K562 (cell line): ENCODE results near the gene PTGES3. TPM values are rescaled to one million over a fixed set of nuclear protein-coding genes. Genes with fewer than 3 reads are reported as not detected.

Experiments used
- ARID1B ChIP-seq: fragments of 450-650 bp; IDR thresholded peaks from 2 replicates; pipeline ENCODE4 v1.6.1; 2016; ENCODE audit warnings: antibody characterized with exemption, mild to moderate bottlenecking, inconsistent platforms
- CBX2 ChIP-seq: fragments of 200-600 bp; sonication (generic); IDR thresholded peaks from one replicate; pipeline ENCODE4 v1.6.1; 2012; ENCODE audit warnings: mild to moderate bottlenecking, low read length, inconsistent platforms; ENCODE audit not compliant: insufficient read depth, poor library complexity, severe bottlenecking
- EWSR1 ChIP-seq: fragments of 450-650 bp; IDR thresholded peaks from 2 replicates; pipeline ENCODE4 v1.6.1; 2018; ENCODE audit warnings: borderline replicate concordance, mild to moderate bottlenecking, low read depth, moderate library complexity; ENCODE audit not compliant: partially characterized antibody
- HNRNPUL1 ChIP-seq: fragments of 200-400 bp; formaldehyde crosslinking; IDR thresholded peaks from 2 replicates; pipeline ENCODE4 v1.6.1; 2017; ENCODE audit warnings: low read length
- MAZ ChIP-seq, 2 experiments: fragments of 450-650 bp in 1 of 2; sonication (generic) in 1 of 2; formaldehyde crosslinking; IDR thresholded peaks in 1 of 2; conservative IDR thresholded peaks in 1 of 2; 2 replicates each; pipeline versions ENCODE4 v1.4.0 to v1.5.0; 2020; ENCODE audit warnings: mild to moderate bottlenecking in 1 of 2, missing genetic modification reagents in 1 of 2
- NFE2L1 ChIP-seq: fragments of 450-650 bp; IDR thresholded peaks from 2 replicates; pipeline ENCODE4 v1.6.1; 2016; ENCODE audit warnings: missing genetic modification characterization, low read depth, mild to moderate bottlenecking, missing compliant biosample characterization, moderate library complexity, borderline replicate concordance
- PHF8 ChIP-seq: fragments of 200-600 bp; sonication (generic); IDR thresholded peaks from 2 replicates; pipeline ENCODE4 v1.6.1; 2012; ENCODE audit warnings: mixed run types, mild to moderate bottlenecking, inconsistent platforms, low read length, moderate library complexity, borderline replicate concordance
- RBBP5 ChIP-seq: fragments of 200-600 bp; sonication (generic); IDR thresholded peaks from 2 replicates; pipeline ENCODE4 v1.6.1; 2012; ENCODE audit warnings: borderline replicate concordance, mild to moderate bottlenecking, low read length, control low read depth, inconsistent platforms; ENCODE audit not compliant: insufficient read depth, poor library complexity, severe bottlenecking
- RHOXF2B ChIP-seq: fragments of 250-450 bp; sonication (Bioruptor Pico); conservative IDR thresholded peaks from 2 replicates; pipeline ENCODE4 v1.5.1; 2021
- ZBTB8A ChIP-seq: fragments of 450-650 bp; IDR thresholded peaks from 2 replicates; pipeline ENCODE4 v1.6.1; 2018; ENCODE audit warnings: mild to moderate bottlenecking, moderate library complexity; ENCODE audit not compliant: partially characterized antibody
- ZFPM2 ChIP-seq: fragments of 250-450 bp; sonication (Bioruptor Pico); IDR thresholded peaks from 2 replicates; pipeline ENCODE4 v1.5.1; 2022; ENCODE audit warnings: mild to moderate bottlenecking
- ZNF282 ChIP-seq: sonication (generic); formaldehyde crosslinking; IDR thresholded peaks from 2 replicates; pipeline ENCODE4 v1.8.1; 2023; ENCODE audit warnings: missing genetic modification reagents
- ZNF408 ChIP-seq: fragments of 250-450 bp; sonication (Bioruptor Pico); IDR thresholded peaks from 2 replicates; pipeline ENCODE4 v1.4.0; 2020; ENCODE audit warnings: low read depth, mild to moderate bottlenecking, moderate library complexity
- ZNF668 ChIP-seq: fragments of 250-450 bp; sonication (Bioruptor Pico); IDR thresholded peaks from 2 replicates; pipeline ENCODE4 v1.8.0; 2022; ENCODE audit warnings: mild to moderate bottlenecking, inconsistent platforms
- polyA plus RNA-seq, 8 experiments: library from polyadenylated mRNA; depleted of rRNA in 4 of 8; stranded (reverse) in 5 of 8; unstranded in 3 of 8; fragments of >200 nt; fragmentation: Nextera tagmentation in 2 of 8; fragmentation: Illumina TruSeq in 1 of 8; extraction: Ambion mirVana in 2 of 8; extraction: Trizol in 1 of 8; gene quantifications; 2 replicates each; pipeline versions ENCODE4 v1.2.1 to v1.2.3, GENCODE V29; 2011 to 2014; ENCODE audit warnings: inconsistent platforms in 1 of 8, missing spikeins in 1 of 8
- total RNA-seq, 7 experiments: library from RNA; depleted of rRNA in 6 of 7; stranded (reverse); fragments of >200 nt in 6 of 7; fragmentation: Illumina TruSeq in 2 of 7; extraction: Trizol in 2 of 7; gene quantifications; 2 replicates each; pipeline versions ENCODE4 v1.2.1 to v1.2.3, GENCODE V29; 2011 to 2021; ENCODE audit warnings: low replicate concordance in 1 of 7
- TF ChIP-seq, protein P1 (sequence below): fragments of 250-450 bp; sonication (Bioruptor Pico); IDR thresholded peaks from 2 replicates; pipeline ENCODE4 v1.8.0; 2022; ENCODE audit warnings: moderate library complexity, mild to moderate bottlenecking, inconsistent platforms
- TF ChIP-seq, protein P2 (sequence below), 2 experiments: fragments of 450-650 bp; formaldehyde crosslinking in 1 of 2; IDR thresholded peaks; 2 replicates each; pipeline versions ENCODE4 v1.4.0 to v1.6.1; 2014 to 2020; ENCODE audit warnings: mild to moderate bottlenecking in 2 of 2, borderline replicate concordance in 1 of 2, low read depth in 1 of 2

Gene PTGES3
- total and polyA plus RNA-seq, 9 of the 15 experiments (the other 6 are each of a cell fraction or from before 2014, with no cell fraction given), result 163 to 501 (median 213) TPM

DNA sequence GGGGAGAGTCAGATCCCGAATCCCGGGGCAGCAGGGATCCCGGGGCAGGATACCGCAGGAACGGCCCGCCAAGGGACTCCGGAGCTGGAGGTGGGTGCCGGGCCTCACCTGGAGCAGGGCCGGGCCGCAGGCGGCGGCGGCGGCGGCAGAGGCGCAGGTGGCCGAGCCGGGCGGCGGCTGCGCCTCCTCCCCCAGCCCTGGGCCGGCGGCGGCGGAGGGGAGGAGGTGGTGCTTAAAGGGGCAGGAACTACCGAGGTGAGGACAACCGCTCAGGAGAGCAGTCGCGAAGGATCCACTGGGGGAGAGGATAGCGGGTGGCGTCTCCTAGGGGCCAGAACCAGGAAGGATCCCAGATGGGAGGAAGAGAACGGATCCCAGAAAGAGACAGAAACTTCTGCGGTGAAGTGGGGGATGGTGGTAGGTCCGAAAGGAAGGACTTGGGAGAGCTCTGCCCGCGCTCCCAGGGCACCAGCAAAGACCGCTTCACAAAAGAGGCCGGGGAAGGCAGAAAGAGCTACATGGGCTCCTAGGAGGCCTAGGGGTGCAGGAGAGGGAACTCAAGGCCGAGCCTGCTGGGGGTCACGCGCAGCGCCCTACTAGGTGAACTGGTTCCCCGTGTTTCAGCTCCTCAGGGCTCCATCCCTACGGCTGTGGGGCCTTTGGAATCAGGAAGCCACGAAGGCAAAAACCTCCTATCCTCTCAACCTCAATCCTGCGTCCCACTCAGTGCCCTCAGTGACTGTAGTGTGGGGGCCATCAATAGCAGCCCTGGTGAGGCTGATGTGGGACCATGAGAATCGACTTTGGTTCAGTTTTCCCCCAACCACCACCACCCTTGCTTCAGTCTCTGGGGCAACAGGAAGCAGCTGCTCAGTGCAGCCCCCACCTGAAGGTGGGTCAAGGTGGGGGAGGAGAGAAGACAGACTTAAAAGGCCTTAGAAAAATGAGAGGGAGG is 53.0 kb downstream of the PTGES3 start (continued):
- TF ChIP-seq ZBTB8A (no peak), EWSR1 (no peak), RHOXF2B (no peak), ZNF282 (CRISPR knock-in tag) (no peak), HNRNPUL1 (no peak), ZNF668 (no peak), NFE2L1 (tag) (no peak), ARID1B (no peak), RBBP5 (peak; percentile 66), ZFPM2 (no peak), MAZ (CRISPR knock-in tag; conservative IDR thresholded peaks at IDR 0.05 in 1 of 2, IDR thresholded peaks at IDR 0.05 in 1 of 2) (peak; percentile 32 to 39; a peak in 2 of 4 replicates), ZNF408 (CRISPR knock-in tag) (no peak), PHF8 (peak; percentile 36; the same call in 1 of the 2 replicates), CBX2 (no peak)
- TF ChIP-seq, protein P1, sequence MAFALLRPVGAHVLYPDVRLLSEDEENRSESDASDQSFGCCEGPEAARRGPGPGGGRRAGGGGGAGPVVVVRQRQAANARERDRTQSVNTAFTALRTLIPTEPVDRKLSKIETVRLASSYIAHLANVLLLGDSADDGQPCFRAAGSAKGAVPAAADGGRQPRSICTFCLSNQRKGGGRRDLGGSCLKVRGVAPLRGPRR (CRISPR knock-in tag), result no peak
- TF ChIP-seq, protein P2, sequence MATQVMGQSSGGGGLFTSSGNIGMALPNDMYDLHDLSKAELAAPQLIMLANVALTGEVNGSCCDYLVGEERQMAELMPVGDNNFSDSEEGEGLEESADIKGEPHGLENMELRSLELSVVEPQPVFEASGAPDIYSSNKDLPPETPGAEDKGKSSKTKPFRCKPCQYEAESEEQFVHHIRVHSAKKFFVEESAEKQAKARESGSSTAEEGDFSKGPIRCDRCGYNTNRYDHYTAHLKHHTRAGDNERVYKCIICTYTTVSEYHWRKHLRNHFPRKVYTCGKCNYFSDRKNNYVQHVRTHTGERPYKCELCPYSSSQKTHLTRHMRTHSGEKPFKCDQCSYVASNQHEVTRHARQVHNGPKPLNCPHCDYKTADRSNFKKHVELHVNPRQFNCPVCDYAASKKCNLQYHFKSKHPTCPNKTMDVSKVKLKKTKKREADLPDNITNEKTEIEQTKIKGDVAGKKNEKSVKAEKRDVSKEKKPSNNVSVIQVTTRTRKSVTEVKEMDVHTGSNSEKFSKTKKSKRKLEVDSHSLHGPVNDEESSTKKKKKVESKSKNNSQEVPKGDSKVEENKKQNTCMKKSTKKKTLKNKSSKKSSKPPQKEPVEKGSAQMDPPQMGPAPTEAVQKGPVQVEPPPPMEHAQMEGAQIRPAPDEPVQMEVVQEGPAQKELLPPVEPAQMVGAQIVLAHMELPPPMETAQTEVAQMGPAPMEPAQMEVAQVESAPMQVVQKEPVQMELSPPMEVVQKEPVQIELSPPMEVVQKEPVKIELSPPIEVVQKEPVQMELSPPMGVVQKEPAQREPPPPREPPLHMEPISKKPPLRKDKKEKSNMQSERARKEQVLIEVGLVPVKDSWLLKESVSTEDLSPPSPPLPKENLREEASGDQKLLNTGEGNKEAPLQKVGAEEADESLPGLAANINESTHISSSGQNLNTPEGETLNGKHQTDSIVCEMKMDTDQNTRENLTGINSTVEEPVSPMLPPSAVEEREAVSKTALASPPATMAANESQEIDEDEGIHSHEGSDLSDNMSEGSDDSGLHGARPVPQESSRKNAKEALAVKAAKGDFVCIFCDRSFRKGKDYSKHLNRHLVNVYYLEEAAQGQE (IDR thresholded peaks at IDR 0.05; ENCODE audit: borderline replicate concordance), result peak; percentile 41; the same call in 1 of the 2 replicates
- TF ChIP-seq, protein P2 (CRISPR knock-in tag; IDR thresholded peaks at IDR 0.05; ENCODE audit: low read depth), result no peak
